NCI-H510A treated with DMSO at 0.1 percent for 48 hours (cell line): ENCODE data around the gene ASTN2.

Experiments used
- DNase-seq: peaks from one replicate; lab custom pipeline; 2025; lab: John Stamatoyannopoulos, UW

ASTN2 gene

GRCh38 chr9:117414906-117415331, at the start of gene ASTN2:
Gene ASTN2, minus strand, starts transcription at chr9:117415057. Its CDS starts 119 bp downstream, at chr9:117414938.
- no peak for DNase-seq

GRCh38 chr9:117462861-117463260, 48.0 kb upstream of the ASTN2 start:
- DNase-seq = no peak

GRCh38 chr9:117461386-117461785, 46.5 kb upstream of the ASTN2 start:
- no peak for DNase-seq

GRCh38 chr9:117460743-117461142, 45.9 kb upstream of the ASTN2 start:
- no peak for DNase-seq

- no peak for DNase-seq
Observed at GRCh38 chr9:117459913-117460312, 45.1 kb upstream of the ASTN2 start.

- DNase-seq = no peak
Observed at GRCh38 chr9:117458066-117458465, 43.2 kb upstream of the ASTN2 start.

GRCh38 chr9:117454711-117455110, 39.9 kb upstream of the ASTN2 start:
- DNase-seq = no peak

- DNase-seq = no peak
Observed at GRCh38 chr9:117453737-117454136, 38.9 kb upstream of the ASTN2 start.

GRCh38 chr9:117451311-117451710, 36.5 kb upstream of the ASTN2 start:
- DNase-seq = no peak

- DNase-seq = peak; percentile 17
Observed at GRCh38 chr9:117448066-117448465, 33.2 kb upstream of the ASTN2 start.

GRCh38 chr9:117445631-117446030, 30.8 kb upstream of the ASTN2 start:
- no peak for DNase-seq

GRCh38 chr9:117444501-117444900, 29.6 kb upstream of the ASTN2 start:
- DNase-seq = no peak

GRCh38 chr9:117437283-117437682, 22.4 kb upstream of the ASTN2 start:
- DNase-seq = no peak

- DNase-seq = no peak
Observed at GRCh38 chr9:117435630-117436261, 20.9 kb upstream of the ASTN2 start.

- no peak for DNase-seq
Observed at GRCh38 chr9:117434566-117434965, 19.7 kb upstream of the ASTN2 start.

GRCh38 chr9:117430813-117431212, 16.0 kb upstream of the ASTN2 start:
- no peak for DNase-seq

- DNase-seq = no peak
Observed at GRCh38 chr9:117427357-117427913, 12.6 kb upstream of the ASTN2 start.

- DNase-seq = no peak
Observed at GRCh38 chr9:117425566-117425965, 10.7 kb upstream of the ASTN2 start.

GRCh38 chr9:117424291-117424690, 9.4 kb upstream of the ASTN2 start:
- no peak for DNase-seq

GRCh38 chr9:117418111-117418510, 3.3 kb upstream of the ASTN2 start:
- DNase-seq = no peak

- peak; percentile 11 for DNase-seq
Observed at GRCh38 chr9:117416856-117417255, 2.0 kb upstream of the ASTN2 start.

GRCh38 chr9:117415358-117415914, 579 bp upstream of the ASTN2 start:
- DNase-seq = no peak

GRCh38 chr9:117414220-117414905, 494 bp downstream of the ASTN2 start:
- peak; percentile 22 for DNase-seq
